GM19452 (cell line): Measurements from ENCODE around the gene SLC31A1.

ENCODE experiments used
- ATAC-seq: cut with Tn5 transposase; IDR thresholded peaks from one replicate; pipeline ENCODE4 v1.9.1; 2021; ENCODE audit not compliant: unreplicated experiment

SLC31A1 gene

DNA sequence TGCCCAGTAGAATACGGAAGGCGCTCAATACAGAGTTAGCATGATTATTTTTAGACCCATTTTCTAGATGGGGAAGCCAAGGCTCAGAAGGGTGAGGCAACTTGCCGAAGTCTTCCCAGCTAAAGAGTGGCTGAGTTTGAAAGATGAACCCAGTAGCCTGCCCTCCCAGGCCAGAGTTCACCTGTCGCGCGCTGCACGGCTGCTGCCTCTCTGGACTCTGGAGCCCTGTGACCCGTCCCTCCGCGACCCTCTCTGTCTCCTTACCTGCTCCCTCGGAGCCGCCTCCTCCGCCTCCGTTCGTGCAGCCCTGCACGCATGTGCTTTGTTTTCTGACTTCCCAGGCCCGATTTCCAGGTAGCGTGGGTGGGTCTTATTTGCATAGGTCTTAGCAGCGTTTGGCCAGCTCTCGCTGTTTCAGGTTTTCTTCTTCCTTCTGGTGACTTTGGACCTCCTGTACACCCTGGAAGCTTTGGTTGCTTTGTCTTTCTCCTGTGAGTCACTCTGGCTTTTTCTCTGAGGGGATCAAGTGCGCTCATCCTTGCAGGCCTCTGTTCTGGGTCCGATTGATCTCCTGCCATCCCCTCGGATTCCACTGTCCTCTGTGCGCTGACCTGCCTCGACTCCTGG, 81.6 kb downstream of the SLC31A1 start, which contains the start of gene RNF183:
RNF183 (minus strand) TSS at position 585 of the 627 bp plus-strand sequence. CDS start 5,192 bp downstream, outside the sequence.
- ATAC-seq = no peak

DNA sequence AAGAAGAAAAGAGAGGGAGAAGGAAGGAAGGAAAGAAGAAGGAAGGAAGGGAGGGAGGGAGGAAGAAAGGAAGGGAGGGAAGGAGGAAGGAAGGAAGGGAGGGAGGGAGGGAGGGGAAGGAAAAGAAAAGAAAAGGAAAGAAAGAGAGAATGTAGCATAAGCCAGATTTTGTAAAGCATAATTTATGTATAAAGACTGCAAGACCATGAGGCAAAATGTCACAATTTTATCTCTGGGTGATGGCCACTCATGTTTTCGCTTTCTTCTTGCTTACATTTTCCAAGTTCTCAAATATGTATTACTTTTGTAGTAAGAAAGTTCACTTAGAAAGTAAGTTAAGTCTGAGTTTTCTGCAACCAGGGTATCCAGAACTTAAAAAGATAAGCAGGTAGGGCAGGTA, 85.2 kb downstream of the SLC31A1 start:
- no peak for ATAC-seq

DNA sequence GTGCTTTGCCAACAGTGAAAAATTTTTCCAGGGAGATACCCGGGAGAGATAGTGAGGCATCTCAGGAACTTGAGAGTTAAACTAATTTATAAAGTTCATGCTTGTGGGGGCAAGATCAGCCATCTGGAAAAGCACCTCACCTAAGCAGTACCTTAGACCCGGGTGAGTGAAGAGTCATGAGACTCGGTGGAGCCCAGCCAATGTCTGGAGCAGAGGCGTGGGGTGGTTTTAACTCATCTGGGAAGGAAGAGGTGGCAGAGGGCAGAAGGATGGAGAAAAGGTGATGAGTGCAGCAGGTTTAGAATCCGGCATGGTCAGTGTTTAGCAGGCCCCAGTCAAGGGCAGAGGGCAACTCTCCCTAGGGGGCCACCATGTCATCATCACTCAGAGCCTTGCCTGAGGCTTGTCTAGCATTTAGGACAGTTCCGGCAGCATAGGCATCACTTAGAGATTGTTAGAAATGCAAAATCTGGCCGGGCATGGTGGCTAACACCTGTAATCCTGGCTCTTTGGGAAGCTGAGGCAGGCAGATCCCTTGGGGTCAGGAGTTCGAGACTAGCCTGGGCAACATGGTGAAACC, 86.1 kb downstream of the SLC31A1 start:
- ATAC-seq = no peak

DNA sequence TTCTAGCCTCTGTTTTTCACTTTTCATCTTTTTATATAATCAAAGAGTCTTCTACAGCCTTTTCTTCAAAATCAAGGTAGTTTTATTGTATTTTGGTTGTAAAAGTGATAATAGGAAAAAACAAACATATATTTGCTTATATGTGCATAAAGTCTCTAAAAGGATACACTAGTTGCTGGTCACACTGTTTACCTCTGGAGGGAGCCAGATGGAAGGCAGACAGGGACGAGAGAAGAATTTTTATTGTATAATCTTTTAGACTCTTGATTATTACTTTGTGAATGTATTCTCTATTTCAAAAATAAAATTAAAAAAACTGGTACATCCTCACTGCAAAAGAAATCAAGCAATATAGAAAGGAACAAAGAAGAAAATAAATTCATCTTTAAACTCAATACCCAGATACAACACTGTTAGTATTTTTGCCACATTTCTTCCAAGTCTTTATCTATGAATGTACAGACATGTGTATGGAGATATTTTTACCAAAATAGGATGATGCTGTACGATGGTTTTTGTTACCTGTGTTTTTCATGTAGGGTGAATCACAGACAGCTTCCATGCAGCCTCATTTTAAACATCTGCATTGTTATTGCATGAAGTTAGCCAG, 88.0 kb downstream of the SLC31A1 start:
- no peak for ATAC-seq

DNA sequence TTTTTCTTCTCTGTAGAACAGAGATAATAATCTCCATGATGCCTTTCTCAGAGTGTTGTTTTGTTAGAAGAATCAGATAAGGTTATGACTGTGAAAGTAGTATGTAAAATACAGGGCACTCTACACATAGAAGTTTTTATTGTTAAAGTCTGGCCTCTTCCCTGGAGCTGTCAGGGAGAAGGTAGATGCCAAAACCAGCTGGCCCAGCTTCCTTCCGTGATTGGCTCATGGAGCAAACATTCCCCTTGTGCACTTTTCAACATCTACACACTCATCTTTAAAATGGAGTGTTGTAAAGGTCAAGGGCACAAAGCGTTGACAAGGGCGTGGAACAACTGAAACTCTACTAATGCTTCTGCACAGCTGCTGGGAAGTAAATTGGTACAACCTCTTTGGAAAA, 89.2 kb downstream of the SLC31A1 start:
- ATAC-seq = no peak

DNA sequence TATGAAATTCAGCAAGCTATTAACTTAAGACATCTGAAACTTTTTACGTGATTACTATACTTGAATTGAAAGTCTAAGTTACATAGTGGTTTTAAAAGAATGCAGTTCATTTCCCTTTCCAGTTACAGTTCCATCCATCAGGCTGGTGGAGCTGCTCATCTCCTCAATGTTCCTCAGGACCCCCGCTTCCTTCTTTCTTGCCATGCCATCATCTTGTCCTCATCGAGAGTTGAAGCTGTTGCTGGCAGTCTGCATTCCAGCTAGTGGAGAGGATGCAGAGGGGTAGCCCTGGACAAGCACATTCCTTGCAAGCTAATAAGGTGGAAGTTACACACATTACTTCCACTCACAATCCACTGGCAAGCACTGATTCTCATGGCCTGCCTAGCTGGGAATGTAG, 90.6 kb downstream of the SLC31A1 start:
- ATAC-seq = no peak

DNA sequence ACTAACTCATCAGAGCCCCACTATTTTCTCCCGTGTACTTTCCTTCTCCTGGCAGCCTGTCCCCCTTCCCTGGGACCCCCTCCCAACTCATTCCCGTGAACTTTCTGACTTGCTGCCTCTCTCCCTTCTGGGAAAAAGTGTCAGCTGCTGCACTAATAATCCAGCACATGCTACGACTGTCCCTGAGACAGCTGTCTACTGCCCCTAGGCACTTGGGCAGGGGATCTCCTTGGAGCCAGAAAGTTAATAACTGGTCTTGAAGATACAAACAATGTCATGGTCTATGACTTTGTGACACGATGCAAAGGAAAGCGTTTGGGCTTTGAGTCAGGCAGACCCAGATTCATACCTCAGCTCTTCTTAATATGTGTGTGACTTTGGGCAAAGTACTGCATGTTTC, 91.9 kb downstream of the SLC31A1 start:
- no peak for ATAC-seq
